Measurements from ENCODE around the gene TSEN2. TPM values are rescaled to one million over a fixed set of nuclear protein-coding genes. Genes with fewer than 3 reads are reported as not detected.
"Not testable (repeated sequence)": the region's sequence is repeated elsewhere in the genome, so short reads cannot be mapped to it uniquely, and the experiment has no call there.

The TSEN2 gene
- total RNA-seq, 3 donors from 2014 or later (not counting 1 experiment from before 2014, with no cell fraction given) = 4.1 to 11.4 (median 5.7) TPM

GRCh38 chr3:12468757-12469156 is 15.5 kb upstream of the TSEN2 start:
- no peaks in the 10 kb centered on the region for H3K27me3 ChIP-seq (ENCODE audit: control insufficient read depth, insufficient read depth, low read length)
- H3K27ac ChIP-seq (ENCODE audit: low read length) = no peak overlapping the region
- H3K27ac Mint-ChIP-seq = no peak overlapping the region
- H3K36me3 Mint-ChIP-seq = no peaks in the 10 kb centered on the region
- peaks cover 0 to 2% of the 10 kb centered on the region in 2 donors for H3K27me3 Mint-ChIP-seq (ENCODE audit: low read depth in 2 of 2)
- H3K9me3 ChIP-seq (ENCODE audit: control insufficient read depth, insufficient read depth, low read length) = no peaks in the 10 kb centered on the region
- ATAC-seq (no peak), DNase-seq (no peak)
- 66% methylated on average over 2 of the region's 2 CpGs for WGBS (ENCODE audit: insufficient coverage)
- intact Hi-C loops (cut with micrococcal nuclease) = no loop called here
- no peaks in the 10 kb centered on the region for H3K4me1 ChIP-seq (ENCODE audit: control insufficient read depth, insufficient read depth, low read length)
- H3K9me3 Mint-ChIP-seq = no peaks in the 10 kb centered on the region
- no peaks in the 10 kb centered on the region for H3K4me1 Mint-ChIP-seq
- no peaks in the 10 kb centered on the region for H3K36me3 ChIP-seq (ENCODE audit: control insufficient read depth, insufficient read depth, low read length)
- no peak overlapping the region for H3K4me3 Mint-ChIP-seq
- H3K4me3 ChIP-seq (ENCODE audit: low read length) = no peak overlapping the region
- TF ChIP-seq, protein P1, sequence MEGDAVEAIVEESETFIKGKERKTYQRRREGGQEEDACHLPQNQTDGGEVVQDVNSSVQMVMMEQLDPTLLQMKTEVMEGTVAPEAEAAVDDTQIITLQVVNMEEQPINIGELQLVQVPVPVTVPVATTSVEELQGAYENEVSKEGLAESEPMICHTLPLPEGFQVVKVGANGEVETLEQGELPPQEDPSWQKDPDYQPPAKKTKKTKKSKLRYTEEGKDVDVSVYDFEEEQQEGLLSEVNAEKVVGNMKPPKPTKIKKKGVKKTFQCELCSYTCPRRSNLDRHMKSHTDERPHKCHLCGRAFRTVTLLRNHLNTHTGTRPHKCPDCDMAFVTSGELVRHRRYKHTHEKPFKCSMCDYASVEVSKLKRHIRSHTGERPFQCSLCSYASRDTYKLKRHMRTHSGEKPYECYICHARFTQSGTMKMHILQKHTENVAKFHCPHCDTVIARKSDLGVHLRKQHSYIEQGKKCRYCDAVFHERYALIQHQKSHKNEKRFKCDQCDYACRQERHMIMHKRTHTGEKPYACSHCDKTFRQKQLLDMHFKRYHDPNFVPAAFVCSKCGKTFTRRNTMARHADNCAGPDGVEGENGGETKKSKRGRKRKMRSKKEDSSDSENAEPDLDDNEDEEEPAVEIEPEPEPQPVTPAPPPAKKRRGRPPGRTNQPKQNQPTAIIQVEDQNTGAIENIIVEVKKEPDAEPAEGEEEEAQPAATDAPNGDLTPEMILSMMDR (IDR thresholded peaks at IDR 0.05) = no peak

DNA sequence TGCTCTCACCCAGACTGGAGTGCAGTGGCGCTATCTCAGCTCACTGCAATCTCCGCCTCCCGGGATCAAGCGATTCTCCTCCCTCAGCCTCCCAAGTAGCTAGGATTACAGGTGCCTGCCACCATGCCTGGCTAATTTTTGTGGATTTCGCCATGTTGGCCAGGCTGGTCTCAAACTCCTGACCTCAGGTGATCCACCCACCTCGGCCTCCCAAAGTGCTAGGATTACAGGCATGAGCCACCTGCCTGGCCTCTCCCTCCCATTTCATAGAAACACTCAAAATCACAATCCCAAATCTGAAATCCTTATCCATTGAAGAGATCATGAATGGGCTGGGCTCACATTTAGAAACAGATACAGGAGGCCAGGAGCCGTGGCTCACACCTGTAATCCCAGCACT is 15.1 kb upstream of the TSEN2 start:
- H3K9me3 Mint-ChIP-seq; ATAC-seq; H3K4me1 Mint-ChIP-seq; H3K4me3 ChIP-seq (ENCODE audit: low read length); H3K36me3 ChIP-seq (ENCODE audit: control insufficient read depth, insufficient read depth, low read length); H3K27ac Mint-ChIP-seq; intact Hi-C loops (cut with micrococcal nuclease); H3K27me3 ChIP-seq (ENCODE audit: control insufficient read depth, insufficient read depth, low read length); H3K4me1 ChIP-seq (ENCODE audit: control insufficient read depth, insufficient read depth, low read length); DNase-seq; H3K36me3 Mint-ChIP-seq; H3K4me3 Mint-ChIP-seq; H3K27me3 Mint-ChIP-seq (ENCODE audit: low read depth in 2 of 2); H3K27ac ChIP-seq (ENCODE audit: low read length); H3K9me3 ChIP-seq (ENCODE audit: control insufficient read depth, insufficient read depth, low read length): not testable (repeated sequence)
- 82% methylated on average over 7 of the region's 7 CpGs for WGBS (ENCODE audit: insufficient coverage)

DNA sequence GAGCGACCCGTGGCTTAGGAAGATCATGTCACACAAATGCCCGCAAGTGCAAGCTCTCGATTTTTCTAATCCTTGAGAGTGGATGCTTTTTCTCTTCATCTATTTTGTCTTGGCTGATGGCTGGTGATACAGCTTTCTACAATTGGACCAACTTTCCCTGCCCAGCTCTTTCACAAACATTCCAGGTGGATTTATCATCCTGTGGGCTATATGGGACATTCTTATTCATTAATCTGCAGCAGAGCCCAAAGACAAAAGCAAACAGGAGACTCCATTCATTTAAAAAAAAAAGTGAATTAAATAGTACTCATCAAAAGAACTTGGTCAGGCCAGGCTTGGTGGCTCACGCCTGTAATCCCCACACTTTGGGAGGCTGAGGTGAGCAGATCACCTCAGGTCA is 14.2 kb upstream of the TSEN2 start:
- no peak overlapping the region for H3K27ac ChIP-seq (ENCODE audit: low read length)
- no peaks in the 10 kb centered on the region for H3K9me3 ChIP-seq (ENCODE audit: control insufficient read depth, insufficient read depth, low read length)
- TF ChIP-seq, protein P1 (IDR thresholded peaks at IDR 0.05) = no peak
- Mint-ChIP-seq H3K27ac (no peak overlapping the region), H3K4me1 (no peaks in the 10 kb centered on the region), H3K9me3 (no peaks in the 10 kb centered on the region), H3K4me3 (no peak overlapping the region), H3K27me3 (ENCODE audit: low read depth in 2 of 2) (peaks cover 0 to 5% of the 10 kb centered on the region in 2 donors), H3K36me3 (no peaks in the 10 kb centered on the region)
- DNase-seq = no peak
- no peaks in the 10 kb centered on the region for H3K36me3 ChIP-seq (ENCODE audit: control insufficient read depth, insufficient read depth, low read length)
- 95% methylated on average over 5 of the region's 5 CpGs for whole genome bisulfite sequencing (ENCODE audit: insufficient coverage)
- no peak overlapping the region for H3K4me3 ChIP-seq (ENCODE audit: low read length)
- no peak for ATAC-seq
- no peaks in the 10 kb centered on the region for H3K4me1 ChIP-seq (ENCODE audit: control insufficient read depth, insufficient read depth, low read length)
- H3K27me3 ChIP-seq (ENCODE audit: control insufficient read depth, insufficient read depth, low read length) = no peaks in the 10 kb centered on the region
- intact Hi-C loops (cut with micrococcal nuclease) = no loop called here

DNA sequence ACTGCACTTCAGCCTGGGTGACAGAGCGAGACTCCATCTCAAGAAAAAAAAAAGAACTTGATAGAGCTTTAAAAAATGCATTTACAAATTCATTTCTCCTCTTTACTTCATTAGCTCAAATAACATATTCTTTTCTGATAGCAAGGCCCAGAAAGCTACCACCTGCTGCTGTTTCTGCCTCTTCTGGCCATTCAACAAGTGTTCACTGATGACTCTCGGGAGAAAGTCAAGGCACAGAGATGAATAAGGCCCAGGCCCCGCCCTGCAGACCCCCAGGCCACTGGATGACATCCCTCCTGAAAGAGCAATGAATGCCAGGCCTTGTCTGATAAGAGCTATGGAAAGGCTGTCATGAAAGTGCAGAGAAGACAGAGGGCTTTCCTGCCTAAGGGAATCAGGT is 13.6 kb upstream of the TSEN2 start:
- Histone ChIP-seq H3K27ac (ENCODE audit: low read length) (no peak overlapping the region), H3K4me1 (ENCODE audit: control insufficient read depth, insufficient read depth, low read length) (no peaks in the 10 kb centered on the region), H3K9me3 (ENCODE audit: control insufficient read depth, insufficient read depth, low read length) (no peaks in the 10 kb centered on the region), H3K36me3 (ENCODE audit: control insufficient read depth, insufficient read depth, low read length) (no peaks in the 10 kb centered on the region), H3K27me3 (ENCODE audit: control insufficient read depth, insufficient read depth, low read length) (no peaks in the 10 kb centered on the region), H3K4me3 (ENCODE audit: low read length) (no peak overlapping the region)
- Mint-ChIP-seq H3K27ac (no peak overlapping the region), H3K4me3 (no peak overlapping the region), H3K9me3 (no peaks in the 10 kb centered on the region), H3K4me1 (no peaks in the 10 kb centered on the region), H3K27me3 (ENCODE audit: low read depth in 2 of 2) (peaks cover 0 to 5% of the 10 kb centered on the region in 2 donors), H3K36me3 (no peaks in the 10 kb centered on the region)
- ATAC-seq (no peak), DNase-seq (no peak)
- TF ChIP-seq, protein P1 (IDR thresholded peaks at IDR 0.05) = no peak
- intact Hi-C loops (cut with micrococcal nuclease) = no loop called here
- 86% methylated on average over 3 of the region's 3 CpGs for WGBS (ENCODE audit: insufficient coverage)

All from natural killer cell (primary cell).